GM18498 (cell line): ENCODE data around the gene C2CD3.
"Not testable (repeated sequence)": the region's sequence is repeated elsewhere in the genome, so short reads cannot be mapped to it uniquely, and the experiment has no call there.

Source experiments
- ATAC-seq: cut with Tn5 transposase; IDR thresholded peaks from one replicate; pipeline ENCODE4 v1.9.1; 2021; ENCODE audit warnings: mild to moderate bottlenecking, moderate library complexity; ENCODE audit not compliant: unreplicated experiment

The C2CD3 gene

GRCh38 chr11:74005721-74006517 is 164.9 kb downstream of the C2CD3 start:
- no peak for ATAC-seq

GRCh38 chr11:74004759-74005615 is 165.8 kb downstream of the C2CD3 start:
- no peak for ATAC-seq

GRCh38 chr11:74004046-74004695 is 166.6 kb downstream of the C2CD3 start:
- ATAC-seq: no peak

- ATAC-seq: no peak
Observed at GRCh38 chr11:74002832-74003231, 168.0 kb downstream of the C2CD3 start.

- no peak for ATAC-seq
Observed at GRCh38 chr11:74001822-74002286, 168.9 kb downstream of the C2CD3 start.

GRCh38 chr11:74000307-74001133 is 170.3 kb downstream of the C2CD3 start:
- no peak for ATAC-seq

- no peak for ATAC-seq
Observed at GRCh38 chr11:73999581-74000306, 171.1 kb downstream of the C2CD3 start.

- no peak for ATAC-seq
Observed at GRCh38 chr11:73998846-73999575, 171.8 kb downstream of the C2CD3 start.

- ATAC-seq: no peak
Observed at GRCh38 chr11:73997120-73997770, 173.6 kb downstream of the C2CD3 start.

- ATAC-seq: peak; percentile 14
Observed at GRCh38 chr11:73996161-73996747, 174.5 kb downstream of the C2CD3 start.

GRCh38 chr11:73995731-73996130 is 175.1 kb downstream of the C2CD3 start:
- peak; percentile 68 for ATAC-seq

GRCh38 chr11:73995247-73995646 is 175.6 kb downstream of the C2CD3 start:
- peak; percentile 50 for ATAC-seq

GRCh38 chr11:73991471-73992006 is 179.3 kb downstream of the C2CD3 start:
- no peak for ATAC-seq

- no peak for ATAC-seq
Observed at GRCh38 chr11:73990730-73991129, 180.1 kb downstream of the C2CD3 start.

GRCh38 chr11:73989156-73989555 is 181.6 kb downstream of the C2CD3 start:
- ATAC-seq: no peak

- ATAC-seq: no peak
Observed at GRCh38 chr11:73988227-73988626, 182.6 kb downstream of the C2CD3 start.

GRCh38 chr11:73985661-73986060 is 185.1 kb downstream of the C2CD3 start:
- not testable (repeated sequence) for ATAC-seq
